CD4-positive, alpha-beta T cell treated with Interleukin-4 for 4 hours (primary cell): ENCODE measurements around the gene RNF182.
"Not testable (repeated sequence)": the region's sequence is repeated elsewhere in the genome, so short reads cannot be mapped to it uniquely, and the experiment has no call there.

ENCODE experiments used
- DNase-seq: peaks from one replicate; pipeline ENCODE4 v3.0.0-alpha.2; 2020

Gene RNF182

DNA sequence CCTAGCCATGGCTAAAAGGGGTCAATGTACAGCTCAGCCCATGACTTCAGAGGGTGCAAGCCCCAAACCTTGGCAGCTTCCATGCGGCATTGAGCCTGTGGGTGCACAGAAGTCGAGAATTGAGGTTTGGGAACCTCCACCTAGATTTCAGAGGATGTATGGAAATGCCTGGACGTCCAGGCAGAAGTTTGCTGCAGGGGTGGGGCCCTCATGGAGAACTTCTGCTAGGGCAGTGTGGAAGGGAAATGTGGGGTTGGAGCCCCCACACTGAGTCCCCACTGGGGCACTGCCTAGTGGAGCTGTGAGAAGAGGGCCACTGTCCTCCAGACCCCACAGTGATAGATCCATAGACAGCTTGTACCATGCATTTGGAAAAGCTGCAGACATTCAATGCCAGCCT is 47.9 kb downstream of the RNF182 start:
- not testable (repeated sequence) for DNase-seq

DNA sequence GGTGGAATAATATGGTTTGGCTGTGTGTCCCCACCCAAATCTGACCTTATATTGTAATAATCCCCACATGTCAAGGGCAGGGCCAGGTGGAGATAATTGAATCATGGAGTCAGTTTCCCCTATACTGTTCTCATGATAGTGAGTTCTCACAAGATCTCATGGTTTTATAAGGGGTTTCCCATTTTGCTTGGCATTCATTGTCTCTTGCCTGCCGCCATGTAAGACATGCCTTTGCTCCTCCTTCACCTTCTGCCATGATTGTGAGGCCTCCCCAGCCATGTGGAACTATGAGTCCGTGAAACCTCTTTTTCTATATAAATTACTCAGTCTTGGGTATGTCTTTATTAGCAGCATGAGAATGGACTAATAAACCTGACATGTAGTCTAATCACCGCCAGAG is 48.7 kb downstream of the RNF182 start:
- not testable (repeated sequence) for DNase-seq

- DNase-seq, result no peak
These were observed 53.4 kb downstream of the RNF182 start for GRCh38 chr6:13978102-13978640.

DNA sequence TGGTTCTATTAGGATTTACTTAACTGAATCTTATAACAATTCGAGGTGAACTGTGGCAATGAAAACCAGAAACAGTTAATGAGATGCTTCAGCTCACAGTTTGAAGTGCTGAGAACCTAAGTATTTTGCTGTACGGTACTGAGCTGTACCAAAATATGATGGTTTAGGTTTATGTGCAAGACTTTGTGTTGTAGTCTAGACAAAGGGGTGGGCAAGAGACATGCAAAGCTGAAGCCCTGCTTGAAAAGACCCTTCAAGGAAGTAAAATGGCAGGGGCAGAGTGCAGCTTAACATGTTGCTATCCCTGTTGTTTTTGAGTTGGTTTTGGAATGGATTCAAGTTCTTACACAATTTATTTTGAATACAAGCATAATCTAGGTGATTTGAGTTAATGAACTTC is 54.0 kb downstream of the RNF182 start:
- DNase-seq, result no peak

- DNase-seq, result no peak
These were observed 54.8 kb downstream of the RNF182 start for GRCh38 chr6:13979284-13980171.

GRCh38 chr6:13980534-13980933 is 55.8 kb downstream of the RNF182 start:
- DNase-seq, result no peak

DNA sequence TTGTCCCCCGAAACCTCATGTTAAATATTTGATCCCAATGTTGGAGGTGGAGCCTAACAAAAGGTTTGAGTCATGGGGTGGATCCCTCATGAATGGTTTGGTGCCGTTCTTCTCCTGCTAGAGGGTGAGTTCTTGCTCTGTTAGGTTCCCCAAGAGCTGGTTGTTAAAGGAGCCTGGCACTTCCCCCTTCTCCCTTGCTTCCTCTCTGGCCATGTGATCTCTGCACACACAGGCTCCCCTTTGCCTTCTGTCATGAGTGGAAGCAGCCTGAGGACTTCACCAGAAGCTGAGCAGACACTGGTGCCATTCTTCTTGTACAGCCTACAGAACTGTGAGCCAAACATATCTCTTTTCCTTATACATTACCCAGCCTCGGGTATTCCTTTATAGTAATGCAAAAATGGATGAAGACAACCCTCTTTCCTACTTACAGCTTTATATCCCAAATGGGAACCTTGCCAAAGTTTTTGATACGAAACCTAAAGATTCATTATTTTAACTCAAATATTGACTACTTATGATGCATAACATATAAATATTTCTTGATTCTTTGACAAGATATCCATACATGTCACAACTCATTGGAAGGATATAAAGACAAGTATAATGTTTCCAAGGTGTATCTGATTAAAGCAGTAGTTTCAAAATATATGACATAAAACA is 61.0 kb downstream of the RNF182 start:
- no peak for DNase-seq

DNA sequence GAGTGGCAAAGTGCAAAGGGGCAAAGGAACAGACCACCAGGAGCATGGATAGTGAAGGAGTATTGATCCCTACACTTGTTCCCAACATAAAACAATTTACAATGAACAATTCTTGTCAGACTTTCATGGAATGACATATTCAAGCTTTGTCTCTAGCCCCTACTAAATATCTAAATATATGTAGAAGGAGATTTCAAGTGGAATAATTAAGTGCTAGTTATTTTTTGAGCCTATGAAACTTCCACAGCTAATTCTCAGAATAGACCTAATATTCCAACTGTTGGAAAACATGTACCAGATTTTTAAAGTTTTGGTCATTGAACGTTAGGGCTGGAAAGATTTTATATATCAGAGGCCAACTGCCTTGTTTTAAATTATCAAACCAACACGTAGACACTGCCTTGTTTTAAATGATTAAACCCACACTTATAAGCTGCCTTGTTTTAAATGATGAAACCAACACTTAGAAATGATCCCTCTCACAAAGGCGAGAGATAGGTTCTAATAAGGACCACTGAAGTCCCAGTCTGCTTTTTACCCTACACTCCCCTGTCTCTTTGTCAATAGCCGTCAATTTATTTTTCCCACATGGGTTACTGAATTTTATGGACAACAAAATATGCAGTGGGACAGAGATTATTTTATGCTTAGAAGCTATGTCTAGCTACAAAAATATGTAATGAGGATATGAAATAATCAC is 62.1 kb downstream of the RNF182 start:
- no peak for DNase-seq

DNA sequence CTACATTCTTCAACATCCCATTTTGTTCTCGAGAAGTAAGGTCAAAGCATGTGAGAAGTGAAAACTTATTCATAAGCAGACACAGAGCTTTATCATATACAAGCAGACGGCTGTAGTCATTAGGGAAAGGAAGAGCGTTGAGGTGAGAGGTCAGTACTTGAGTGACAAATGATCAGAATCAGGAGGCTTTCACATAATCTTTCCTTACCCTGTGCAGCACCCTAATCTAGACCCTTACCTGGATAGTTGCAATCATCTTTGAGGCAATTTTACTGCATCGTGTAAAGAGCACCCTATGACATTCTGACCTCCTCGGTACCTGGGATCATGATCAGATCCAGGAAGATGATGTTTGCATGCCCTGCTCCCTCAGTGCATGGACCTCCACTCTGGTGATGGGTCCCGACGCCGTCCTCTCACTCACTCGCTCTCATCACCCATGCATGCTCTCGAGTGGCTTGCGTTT is 62.7 kb downstream of the RNF182 start:
- no peak for DNase-seq

DNA sequence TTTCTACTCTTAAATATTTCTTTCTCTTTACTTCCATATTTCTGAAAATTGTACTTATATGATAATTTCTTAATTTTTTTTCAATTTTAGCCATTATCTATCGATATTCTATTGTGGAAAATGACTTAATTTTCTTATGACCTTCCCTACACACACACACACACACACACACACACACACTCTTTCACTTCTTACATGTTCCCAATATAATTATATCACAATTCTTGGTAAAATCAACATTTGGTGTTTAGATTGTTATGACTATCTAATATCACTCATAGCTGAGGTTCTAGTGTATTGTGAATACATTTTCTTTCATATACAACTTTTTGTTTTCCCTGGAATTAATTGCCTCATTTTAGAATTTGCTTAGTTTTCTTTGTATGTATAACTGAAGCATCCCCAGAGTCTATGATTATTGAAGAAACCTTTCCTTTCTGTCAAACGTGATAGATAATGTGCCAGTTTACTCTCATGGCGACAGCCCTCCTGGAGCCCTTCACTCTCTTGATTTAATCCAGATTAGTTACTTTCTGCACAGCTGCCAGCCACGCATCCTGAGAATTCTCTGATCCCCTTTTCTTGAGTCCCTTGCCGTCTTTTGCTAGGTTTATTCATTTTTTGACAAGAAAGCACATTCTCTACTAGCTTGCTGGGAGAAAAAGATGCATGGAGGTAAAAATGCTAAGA is 63.4 kb downstream of the RNF182 start:
- DNase-seq, result no peak

DNA sequence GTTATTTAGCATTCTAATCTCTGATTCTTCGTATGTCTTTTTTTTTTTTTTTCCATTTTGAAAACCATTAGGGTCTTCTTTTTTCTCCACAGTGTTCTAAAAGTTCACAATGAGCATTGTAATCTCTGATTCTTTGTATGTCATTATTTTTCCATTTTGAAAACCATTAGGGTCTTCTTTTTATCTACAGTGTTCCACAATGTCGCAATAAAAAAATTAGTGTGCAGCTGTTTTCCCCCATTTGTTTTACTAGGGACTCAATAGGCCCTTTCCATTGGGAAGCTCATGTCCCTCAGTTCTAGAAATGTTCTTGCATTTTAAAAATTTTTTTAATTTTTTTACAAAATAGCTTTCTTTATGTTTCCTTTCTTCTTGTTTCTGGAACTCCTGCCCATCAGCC is 64.2 kb downstream of the RNF182 start:
- DNase-seq, result no peak

GRCh38 chr6:13989496-13990144 is 64.9 kb downstream of the RNF182 start:
- no peak for DNase-seq

DNA sequence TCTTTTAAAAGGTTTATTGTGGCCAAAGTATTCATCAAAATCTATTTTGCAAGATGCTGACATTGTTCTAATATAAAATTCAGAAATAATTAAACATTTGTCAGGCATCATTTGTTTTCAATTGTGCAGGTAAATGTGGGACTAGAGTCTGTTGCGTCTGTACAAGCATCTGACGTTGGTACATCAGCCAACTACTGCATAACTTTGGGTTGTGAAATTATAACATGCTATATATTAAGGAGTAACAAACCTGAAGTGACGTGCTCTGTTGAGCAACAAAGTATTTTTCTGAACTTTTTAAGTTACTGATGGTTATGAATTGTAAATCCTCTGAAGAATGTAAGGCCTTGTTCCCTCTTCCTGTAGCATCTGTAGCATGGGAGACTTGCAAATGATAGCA is 66.0 kb downstream of the RNF182 start:
- no peak for DNase-seq

DNA sequence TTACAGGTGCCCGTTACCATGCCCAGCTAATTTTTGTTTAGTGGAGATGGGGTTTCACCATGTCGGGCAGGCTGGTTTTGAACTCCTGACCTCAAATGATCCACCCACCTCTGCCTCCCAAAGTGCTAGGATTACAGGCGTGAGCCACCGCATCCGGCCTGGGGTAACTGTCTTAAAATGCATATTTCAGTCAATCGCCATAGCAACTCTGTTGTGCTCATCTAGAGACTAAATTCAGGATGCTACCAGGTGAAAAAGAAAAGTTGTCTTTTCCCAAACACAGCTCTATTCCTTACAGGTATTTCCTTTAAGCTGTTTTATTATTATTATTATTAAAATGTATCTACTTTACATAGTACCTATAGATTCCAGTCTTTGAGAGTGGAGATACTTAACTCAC is 66.6 kb downstream of the RNF182 start:
- no peak for DNase-seq

- no peak for DNase-seq
These were observed 67.8 kb downstream of the RNF182 start for GRCh38 chr6:13992417-13993055.

GRCh38 chr6:13993416-13993815 is 68.7 kb downstream of the RNF182 start:
- no peak for DNase-seq

DNA sequence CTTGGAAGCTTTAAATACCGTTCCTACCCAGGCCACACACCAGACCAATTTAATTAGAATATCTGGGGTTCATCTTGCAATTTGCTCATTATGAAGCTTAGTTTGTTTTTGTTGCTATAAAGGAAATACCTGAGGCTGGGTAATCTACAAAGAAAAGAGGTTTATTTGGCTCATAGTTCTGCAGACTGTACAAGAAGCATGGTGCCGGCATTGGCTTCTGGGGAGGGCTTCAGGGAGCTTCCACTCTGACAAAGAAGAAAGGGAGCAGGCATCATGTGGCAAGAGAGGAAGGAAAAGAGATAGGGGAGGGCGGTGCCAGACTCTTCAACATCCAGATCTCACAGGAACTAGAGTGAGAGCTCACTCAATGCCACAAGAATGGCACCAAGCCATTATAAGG is 73.6 kb downstream of the RNF182 start:
- no peak for DNase-seq

GRCh38 chr6:14000901-14001300 is 76.1 kb downstream of the RNF182 start:
- no peak for DNase-seq

DNA sequence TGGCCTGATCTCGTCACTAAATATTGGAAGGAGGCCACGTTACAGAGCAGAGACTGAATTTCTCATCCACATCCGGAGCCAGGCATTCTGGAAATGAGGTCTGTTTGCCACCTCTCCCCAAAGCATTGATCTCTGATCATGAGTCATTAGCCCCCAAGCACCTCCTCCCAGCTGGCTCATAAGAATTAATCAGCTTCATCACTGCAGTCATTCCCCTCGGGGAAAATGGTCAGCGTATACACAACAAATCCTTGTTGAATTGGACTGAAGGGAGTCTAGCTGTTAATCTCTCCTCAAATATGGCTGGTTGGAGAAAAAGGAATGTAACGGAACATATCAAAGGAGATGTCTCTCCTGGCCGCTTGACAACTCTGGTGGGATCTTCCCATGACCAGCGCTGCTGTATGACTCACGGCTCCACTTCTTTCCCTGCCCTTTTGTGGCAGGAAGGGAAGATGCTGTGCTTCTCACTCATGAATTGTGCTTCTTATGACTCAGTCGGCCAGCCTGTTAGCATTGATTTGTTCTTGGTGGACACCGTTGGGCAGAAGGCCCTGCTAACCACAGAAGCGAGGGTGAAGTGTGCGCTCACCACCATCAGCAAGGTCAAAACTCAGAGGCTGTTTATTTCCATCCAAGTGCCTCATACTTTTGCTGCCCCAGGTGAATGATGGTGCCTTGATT is 76.7 kb downstream of the RNF182 start:
- DNase-seq, result no peak

- DNase-seq, result no peak
These were observed 77.6 kb downstream of the RNF182 start for GRCh38 chr6:14002176-14002947.
